ENCODE data around the gene RMRP.
A peak's percentile ranks its signal among the peaks of the same experiment; 100 is the strongest.

The RMRP gene

DNA sequence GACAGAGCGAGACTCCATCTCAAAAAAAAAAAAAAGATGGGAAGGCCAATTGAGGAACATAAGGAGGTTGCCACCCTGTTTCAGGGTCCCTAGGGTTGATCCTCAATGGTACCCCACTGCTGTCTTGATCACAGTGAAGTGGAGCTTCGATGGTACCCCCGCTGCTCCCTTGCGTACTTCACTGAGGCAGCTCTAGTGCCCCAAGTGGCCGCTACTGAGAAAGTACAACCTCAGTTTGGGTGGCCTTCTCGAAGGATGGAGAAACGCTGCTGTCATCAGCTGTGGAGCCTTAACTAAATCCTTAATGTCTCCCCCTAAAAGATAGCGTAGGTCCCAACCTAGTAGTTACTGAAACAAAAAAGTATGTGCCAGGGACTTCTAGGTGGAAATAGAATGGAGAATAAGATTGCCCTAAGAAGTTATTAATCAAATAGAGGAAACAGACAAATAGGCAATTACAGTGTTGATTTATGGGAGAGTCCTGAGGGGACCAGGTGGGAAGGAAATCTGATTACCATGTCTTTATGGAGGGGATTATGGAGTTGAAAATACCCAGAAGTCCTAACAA, 46.5 kb downstream of the RMRP start:
- Histone ChIP-seq H3K27me3 (ENCODE audit: control insufficient read depth, low read length) (no peaks in the 10 kb centered on the region), H3F3A (ENCODE audit: control insufficient read depth, insufficient read depth) (peaks cover 4% of the 10 kb centered on the region), H3K27ac (ENCODE audit: low read depth, low read length) (no peak overlapping the region), H3K9me3 (ENCODE audit: control insufficient read depth, insufficient read depth, low read length) (no peaks in the 10 kb centered on the region), H3K9me2 (replicated peaks; ENCODE audit: control insufficient read depth, low read length) (no peaks in the 10 kb centered on the region), H4K20me1 (ENCODE audit: control insufficient read depth, insufficient read depth, low read depth, low read length) (no peaks in the 10 kb centered on the region), H3K4me1 (ENCODE audit: control insufficient read depth, low read length) (peaks cover 16% of the 10 kb centered on the region), H3K4me3 (ENCODE audit: low read length) (no peak overlapping the region), H3K79me2 (ENCODE audit: control insufficient read depth, low read length) (peaks cover 7% of the 10 kb centered on the region), H3K36me3 (ENCODE audit: control insufficient read depth, low read length) (peaks cover 35% of the 10 kb centered on the region), H3K4me2 (ENCODE audit: low read length) (no peak overlapping the region)
- TF ChIP-seq, protein P1, sequence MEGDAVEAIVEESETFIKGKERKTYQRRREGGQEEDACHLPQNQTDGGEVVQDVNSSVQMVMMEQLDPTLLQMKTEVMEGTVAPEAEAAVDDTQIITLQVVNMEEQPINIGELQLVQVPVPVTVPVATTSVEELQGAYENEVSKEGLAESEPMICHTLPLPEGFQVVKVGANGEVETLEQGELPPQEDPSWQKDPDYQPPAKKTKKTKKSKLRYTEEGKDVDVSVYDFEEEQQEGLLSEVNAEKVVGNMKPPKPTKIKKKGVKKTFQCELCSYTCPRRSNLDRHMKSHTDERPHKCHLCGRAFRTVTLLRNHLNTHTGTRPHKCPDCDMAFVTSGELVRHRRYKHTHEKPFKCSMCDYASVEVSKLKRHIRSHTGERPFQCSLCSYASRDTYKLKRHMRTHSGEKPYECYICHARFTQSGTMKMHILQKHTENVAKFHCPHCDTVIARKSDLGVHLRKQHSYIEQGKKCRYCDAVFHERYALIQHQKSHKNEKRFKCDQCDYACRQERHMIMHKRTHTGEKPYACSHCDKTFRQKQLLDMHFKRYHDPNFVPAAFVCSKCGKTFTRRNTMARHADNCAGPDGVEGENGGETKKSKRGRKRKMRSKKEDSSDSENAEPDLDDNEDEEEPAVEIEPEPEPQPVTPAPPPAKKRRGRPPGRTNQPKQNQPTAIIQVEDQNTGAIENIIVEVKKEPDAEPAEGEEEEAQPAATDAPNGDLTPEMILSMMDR (IDR thresholded peaks at IDR 0.05; ENCODE audit: low read depth, low read length, poor library complexity, severe bottlenecking): peak; percentile 76
- no peak for TF ChIP-seq EZH2phosphoT487 (IDR thresholded peaks at IDR 0.05; ENCODE audit: borderline replicate concordance, low read length)

DNA sequence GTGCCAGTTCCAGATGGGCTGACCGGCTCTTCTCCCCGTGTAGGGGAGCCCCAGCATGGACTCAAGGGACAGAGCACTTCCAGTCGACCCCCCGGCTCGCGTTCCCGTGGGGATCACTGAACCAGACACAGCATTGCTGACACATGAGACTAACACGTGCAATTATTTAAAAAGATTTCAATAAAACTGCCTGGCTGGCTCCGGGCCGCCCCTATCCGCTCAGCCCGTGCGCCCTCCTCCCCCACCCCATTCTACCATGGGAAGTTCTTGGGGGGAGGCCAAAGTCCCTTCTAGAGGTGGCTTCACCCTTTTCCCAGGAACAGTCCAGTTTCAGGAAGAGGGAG, 48.0 kb downstream of the RMRP start:
- Histone ChIP-seq H3K27ac (ENCODE audit: low read depth, low read length) (no peak overlapping the region), H4K20me1 (ENCODE audit: control insufficient read depth, insufficient read depth, low read depth, low read length) (no peaks in the 10 kb centered on the region), H3K36me3 (ENCODE audit: control insufficient read depth, low read length) (peaks cover 35% of the 10 kb centered on the region), H3F3A (ENCODE audit: control insufficient read depth, insufficient read depth) (no peaks in the 10 kb centered on the region), H3K27me3 (ENCODE audit: control insufficient read depth, low read length) (no peaks in the 10 kb centered on the region), H3K4me2 (ENCODE audit: low read length) (no peak overlapping the region), H3K4me3 (ENCODE audit: low read length) (no peak overlapping the region), H3K4me1 (ENCODE audit: control insufficient read depth, low read length) (peaks cover 18% of the 10 kb centered on the region), H3K9me2 (replicated peaks; ENCODE audit: control insufficient read depth, low read length) (no peaks in the 10 kb centered on the region), H3K9me3 (ENCODE audit: control insufficient read depth, insufficient read depth, low read length) (no peaks in the 10 kb centered on the region), H3K79me2 (ENCODE audit: control insufficient read depth, low read length) (peaks cover 15% of the 10 kb centered on the region)
- TF ChIP-seq EZH2phosphoT487 (IDR thresholded peaks at IDR 0.05; ENCODE audit: borderline replicate concordance, low read length): no peak
- TF ChIP-seq, protein P1 (IDR thresholded peaks at IDR 0.05; ENCODE audit: low read depth, low read length, poor library complexity, severe bottlenecking): no peak

- H3F3A ChIP-seq (ENCODE audit: control insufficient read depth, insufficient read depth): no peaks in the 10 kb centered on the region
- no peak overlapping the region for H3K27ac ChIP-seq (ENCODE audit: low read depth, low read length)
- peaks cover 22% of the 10 kb centered on the region for H3K4me1 ChIP-seq (ENCODE audit: control insufficient read depth, low read length)
- H3K4me3 ChIP-seq (ENCODE audit: low read length): no peak overlapping the region
- H3K9me2 ChIP-seq (replicated peaks; ENCODE audit: control insufficient read depth, low read length): no peaks in the 10 kb centered on the region
- H3K9me3 ChIP-seq (ENCODE audit: control insufficient read depth, insufficient read depth, low read length): no peaks in the 10 kb centered on the region
- H3K36me3 ChIP-seq (ENCODE audit: control insufficient read depth, low read length): peaks cover 35% of the 10 kb centered on the region
- no peaks in the 10 kb centered on the region for H3K27me3 ChIP-seq (ENCODE audit: control insufficient read depth, low read length)
- H3K79me2 ChIP-seq (ENCODE audit: control insufficient read depth, low read length): peaks cover 15% of the 10 kb centered on the region
- H3K4me2 ChIP-seq (ENCODE audit: low read length): no peak overlapping the region
- H4K20me1 ChIP-seq (ENCODE audit: control insufficient read depth, insufficient read depth, low read depth, low read length): no peaks in the 10 kb centered on the region
- TF ChIP-seq EZH2phosphoT487 (IDR thresholded peaks at IDR 0.05; ENCODE audit: borderline replicate concordance, low read length): no peak
- TF ChIP-seq, protein P1 (IDR thresholded peaks at IDR 0.05; ENCODE audit: low read depth, low read length, poor library complexity, severe bottlenecking): no peak
Observed at GRCh38 chr9:35609001-35609819, 48.6 kb downstream of the RMRP start.
